ENCODE results near the gene NCAPD2. TPM values are rescaled to one million over a fixed set of nuclear protein-coding genes. Genes with fewer than 3 reads are reported as not detected.

The NCAPD2 gene
- polyA plus RNA-seq (2013, experiment 1 of 2), result 66.6 TPM
- 80.5 TPM for polyA plus RNA-seq (2013, experiment 2 of 2)

DNA sequence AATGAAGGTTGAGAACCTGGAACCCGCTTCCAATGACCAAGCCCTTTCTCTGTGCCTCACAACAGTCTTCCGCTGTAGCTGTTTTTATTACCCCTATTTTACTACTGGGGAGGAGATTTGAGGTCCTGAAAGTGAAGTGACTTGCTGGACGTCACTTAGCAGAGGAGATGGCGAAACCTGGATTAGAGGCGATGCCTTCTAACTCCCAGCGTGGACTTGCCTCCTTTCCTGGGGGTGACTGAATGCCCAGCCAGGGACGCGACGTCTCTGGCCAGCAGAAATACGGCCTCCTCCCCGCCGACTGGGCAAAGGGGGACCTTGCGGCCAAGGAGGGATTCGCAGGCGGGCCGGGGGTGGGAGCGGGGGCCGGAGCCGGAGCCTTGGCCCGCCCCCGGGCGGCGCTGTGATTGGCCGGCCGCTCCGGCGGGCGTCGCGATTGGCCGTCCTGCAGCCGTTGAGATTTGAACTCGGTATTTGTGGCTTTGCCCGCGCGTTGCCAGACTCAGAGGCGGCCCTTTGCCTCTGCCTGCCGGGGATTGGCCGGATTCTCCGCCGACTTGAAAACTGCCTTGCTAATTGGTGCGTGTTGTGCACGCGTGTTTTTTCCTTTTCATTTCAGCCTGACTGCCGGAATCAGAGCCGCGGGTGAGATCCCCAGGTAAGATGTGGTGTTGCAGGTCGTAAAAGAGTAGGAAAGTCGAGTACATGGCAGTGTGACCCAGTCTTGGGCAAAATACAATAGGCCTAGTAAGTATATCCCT, at the start of gene NCAPD2:
NCAPD2 (plus strand) TSS at position 606 of the 761 bp plus-strand sequence. CDS start 997 bp downstream, outside the sequence.
- Histone ChIP-seq H3K9me3 (ENCODE audit: insufficient read depth, low read depth, low read length) (no peaks in the 10 kb centered on the region), H3K27ac (ENCODE audit: low read depth, low read length) (peak within 1 kb of the TSS; percentile 98), H3K4me1 (ENCODE audit: insufficient read depth, low read length) (peaks cover 7% of the 10 kb centered on the region), H3K36me3 (ENCODE audit: insufficient read depth, low read length) (peaks cover 45% of the 10 kb centered on the region), H3K27me3 (ENCODE audit: insufficient read depth, low read length) (no peaks in the 10 kb centered on the region), H3K9ac (ENCODE audit: low read depth, low read length) (peak within 1 kb of the TSS; percentile 96), H3K4me3 (ENCODE audit: low read length) (peak within 1 kb of the TSS; percentile 97)
- WGBS, result under 1% methylated on average over 48 of the region's 49 CpGs

GRCh38 chr12:6444704-6445688, 48.9 kb upstream of the NCAPD2 start, which contains the start of gene CD27:
CD27 (plus strand) TSS chr12:6444955; CDS start chr12:6445096, 141 bp downstream.
- WGBS, result 93% methylated on average over 15 of the region's 16 CpGs
- Histone ChIP-seq H3K27ac (ENCODE audit: low read depth, low read length) (no peak within 1 kb of the TSS), H3K4me3 (ENCODE audit: low read length) (no peak within 1 kb of the TSS), H3K36me3 (ENCODE audit: insufficient read depth, low read length) (no peaks in the 10 kb centered on the region), H3K27me3 (ENCODE audit: insufficient read depth, low read length) (no peaks in the 10 kb centered on the region), H3K9me3 (ENCODE audit: insufficient read depth, low read depth, low read length) (no peaks in the 10 kb centered on the region), H3K9ac (ENCODE audit: low read depth, low read length) (no peak within 1 kb of the TSS), H3K4me1 (ENCODE audit: insufficient read depth, low read length) (peaks cover 2% of the 10 kb centered on the region)

DNA sequence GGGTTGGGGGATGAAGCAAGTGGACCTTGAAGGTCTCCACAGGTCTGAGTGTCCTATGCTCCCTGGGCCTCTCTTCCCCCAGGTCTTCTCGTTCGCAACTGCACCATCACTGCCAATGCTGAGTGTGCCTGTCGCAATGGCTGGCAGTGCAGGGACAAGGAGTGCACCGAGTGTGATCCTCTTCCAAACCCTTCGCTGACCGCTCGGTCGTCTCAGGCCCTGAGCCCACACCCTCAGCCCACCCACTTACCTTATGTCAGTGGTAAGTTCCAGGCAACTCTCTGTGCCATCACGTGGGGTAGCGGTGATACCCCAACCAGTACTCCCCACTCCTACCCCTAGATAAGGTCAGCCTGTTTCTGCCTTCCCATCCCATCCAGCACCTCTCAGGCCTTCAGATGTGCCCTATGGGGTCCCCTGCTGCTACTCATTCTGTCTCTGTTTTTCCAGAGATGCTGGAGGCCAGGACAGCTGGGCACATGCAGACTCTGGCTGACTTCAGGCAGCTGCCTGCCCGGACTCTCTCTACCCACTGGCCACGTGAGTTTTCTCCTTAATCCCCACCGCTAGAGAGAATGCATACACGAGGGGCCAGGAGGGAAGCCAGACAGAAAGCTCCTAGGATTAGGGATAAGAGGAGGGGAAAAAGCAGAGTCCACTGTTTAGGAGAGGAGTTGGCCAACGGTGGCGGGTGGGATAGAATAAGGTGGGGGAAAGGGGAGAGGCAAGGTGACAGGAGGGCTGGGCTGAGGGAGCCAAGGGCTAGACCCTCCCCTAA, 43.6 kb upstream of the NCAPD2 start:
- Histone ChIP-seq H3K27me3 (ENCODE audit: insufficient read depth, low read length) (no peaks in the 10 kb centered on the region), H3K27ac (ENCODE audit: low read depth, low read length) (peak overlapping the region; percentile 90), H3K4me3 (ENCODE audit: low read length) (peak overlapping the region; percentile 40; the same call in 1 of the 2 replicates), H3K36me3 (ENCODE audit: insufficient read depth, low read length) (no peaks in the 10 kb centered on the region), H3K9me3 (ENCODE audit: insufficient read depth, low read depth, low read length) (no peaks in the 10 kb centered on the region), H3K9ac (ENCODE audit: low read depth, low read length) (peak overlapping the region; percentile 65), H3K4me1 (ENCODE audit: insufficient read depth, low read length) (peaks cover 38% of the 10 kb centered on the region)
- WGBS, result 79% methylated on average over 16 of the region's 16 CpGs

DNA sequence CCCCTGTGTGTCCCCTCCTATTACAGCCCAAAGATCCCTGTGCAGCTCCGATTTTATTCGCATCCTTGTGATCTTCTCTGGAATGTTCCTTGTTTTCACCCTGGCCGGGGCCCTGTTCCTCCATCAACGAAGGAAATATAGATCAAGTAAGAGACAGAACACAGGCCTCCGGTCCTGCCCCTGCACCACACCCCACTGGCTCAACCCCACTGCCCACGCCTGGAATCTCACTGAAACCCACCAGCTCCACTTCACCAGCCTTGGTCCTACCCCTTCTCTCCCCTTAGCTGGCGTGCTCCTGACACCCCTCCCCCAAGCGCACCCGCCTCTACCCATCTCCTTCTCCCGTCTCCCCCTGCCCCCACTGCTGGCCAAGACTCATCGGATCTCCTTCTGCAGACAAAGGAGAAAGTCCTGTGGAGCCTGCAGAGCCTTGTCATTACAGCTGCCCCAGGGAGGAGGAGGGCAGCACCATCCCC, 43.0 kb upstream of the NCAPD2 start:
- 26% methylated on average over 11 of the region's 11 CpGs for WGBS
- Histone ChIP-seq H3K9ac (ENCODE audit: low read depth, low read length) (peak overlapping the region; percentile 65), H3K27ac (ENCODE audit: low read depth, low read length) (peak overlapping the region; percentile 90), H3K27me3 (ENCODE audit: insufficient read depth, low read length) (no peaks in the 10 kb centered on the region), H3K4me3 (ENCODE audit: low read length) (peak overlapping the region; percentile 40), H3K4me1 (ENCODE audit: insufficient read depth, low read length) (peaks cover 38% of the 10 kb centered on the region), H3K36me3 (ENCODE audit: insufficient read depth, low read length) (no peaks in the 10 kb centered on the region), H3K9me3 (ENCODE audit: insufficient read depth, low read depth, low read length) (no peaks in the 10 kb centered on the region)

- H3K27me3 ChIP-seq (ENCODE audit: insufficient read depth, low read length), result no peaks in the 10 kb centered on the region
- H3K9ac ChIP-seq (ENCODE audit: low read depth, low read length), result peak within 1 kb of the TSS; percentile 65
- H3K4me3 ChIP-seq (ENCODE audit: low read length), result peak within 1 kb of the TSS; percentile 40
- peak within 1 kb of the TSS; percentile 90 for H3K27ac ChIP-seq (ENCODE audit: low read depth, low read length)
- WGBS, result 25% methylated on average over 27 of the region's 27 CpGs
- H3K4me1 ChIP-seq (ENCODE audit: insufficient read depth, low read length), result peaks cover 38% of the 10 kb centered on the region
- no peaks in the 10 kb centered on the region for H3K36me3 ChIP-seq (ENCODE audit: insufficient read depth, low read length)
- H3K9me3 ChIP-seq (ENCODE audit: insufficient read depth, low read depth, low read length), result no peaks in the 10 kb centered on the region
These were observed 42.3 kb upstream of the NCAPD2 start, which contains the start of gene TAPBPL for GRCh38 chr12:6451348-6452244. TAPBPL (plus strand) TSS chr12:6452042; CDS start chr12:6452249, 207 bp downstream.

DNA sequence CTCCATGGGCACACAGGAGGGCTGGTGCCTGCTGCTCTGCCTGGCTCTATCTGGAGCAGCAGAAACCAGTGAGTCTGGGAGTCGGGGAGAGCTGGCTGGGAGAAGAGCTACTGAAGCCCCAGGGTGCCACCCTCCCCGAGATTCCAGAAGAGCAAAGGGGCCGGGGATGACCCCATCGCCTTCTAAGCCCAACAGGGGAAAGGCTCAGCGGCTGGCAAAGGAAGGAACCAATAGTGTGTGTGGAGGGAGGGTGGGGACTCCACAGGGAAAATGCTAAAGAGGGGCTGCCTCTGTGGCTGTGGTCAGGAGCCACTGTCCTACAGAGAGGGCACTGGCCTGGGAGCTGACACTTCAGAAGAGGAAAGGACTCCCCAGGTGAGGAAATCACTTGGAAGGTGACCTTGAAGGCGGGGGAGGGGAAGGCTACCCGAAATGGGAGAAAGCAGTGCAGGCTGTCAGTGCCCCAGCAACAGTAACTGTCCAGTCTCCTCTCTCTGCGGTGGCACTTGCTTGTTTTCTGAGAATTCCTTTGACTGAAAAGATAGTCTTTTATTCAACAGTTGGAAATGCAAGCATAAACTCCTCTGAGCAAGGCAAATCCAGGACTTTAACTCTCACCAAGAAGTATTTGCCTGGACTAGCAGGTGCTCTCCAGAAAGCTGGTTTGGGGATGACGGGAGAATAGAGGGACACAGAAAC, 41.5 kb upstream of the NCAPD2 start:
- Histone ChIP-seq H3K27ac (ENCODE audit: low read depth, low read length) (peak overlapping the region; percentile 90), H3K4me3 (ENCODE audit: low read length) (0 out of 2 replicates have a peak overlapping the region, but pooled peaks have one; percentile 40), H3K9me3 (ENCODE audit: insufficient read depth, low read depth, low read length) (no peaks in the 10 kb centered on the region), H3K36me3 (ENCODE audit: insufficient read depth, low read length) (no peaks in the 10 kb centered on the region), H3K27me3 (ENCODE audit: insufficient read depth, low read length) (no peaks in the 10 kb centered on the region), H3K4me1 (ENCODE audit: insufficient read depth, low read length) (peaks cover 38% of the 10 kb centered on the region), H3K9ac (ENCODE audit: low read depth, low read length) (peak overlapping the region; percentile 65)
- 60% methylated on average over 9 of the region's 9 CpGs for WGBS

DNA sequence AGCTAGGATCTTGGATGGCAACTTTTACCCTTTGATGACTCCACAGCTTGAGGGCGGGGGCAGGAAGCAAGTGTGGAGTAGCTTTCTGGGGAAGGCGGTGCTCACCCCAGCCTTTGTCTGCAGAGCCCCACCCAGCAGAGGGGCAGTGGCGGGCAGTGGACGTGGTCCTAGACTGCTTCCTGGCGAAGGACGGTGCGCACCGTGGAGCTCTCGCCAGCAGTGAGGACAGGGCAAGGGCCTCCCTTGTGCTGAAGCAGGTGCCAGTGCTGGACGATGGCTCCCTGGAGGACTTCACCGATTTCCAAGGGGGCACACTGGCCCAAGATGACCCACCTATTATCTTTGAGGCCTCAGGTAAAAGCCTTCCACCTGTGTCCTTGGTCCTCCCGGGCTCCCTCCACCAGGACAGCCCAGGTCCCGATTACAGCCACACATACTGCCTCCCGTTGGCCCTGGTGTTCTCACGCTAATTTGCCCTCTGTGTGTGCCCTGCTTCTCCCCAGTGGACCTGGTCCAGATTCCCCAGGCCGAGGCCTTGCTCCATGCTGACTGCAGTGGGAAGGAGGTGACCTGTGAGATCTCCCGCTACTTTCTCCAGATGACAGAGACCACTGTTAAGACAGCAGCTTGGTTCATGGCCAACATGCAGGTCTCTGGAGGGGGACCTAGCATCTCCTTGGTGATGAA, 40.8 kb upstream of the NCAPD2 start:
- Histone ChIP-seq H3K4me1 (ENCODE audit: insufficient read depth, low read length) (peaks cover 38% of the 10 kb centered on the region), H3K27ac (ENCODE audit: low read depth, low read length) (no peak overlapping the region), H3K4me3 (ENCODE audit: low read length) (no peak overlapping the region), H3K27me3 (ENCODE audit: insufficient read depth, low read length) (no peaks in the 10 kb centered on the region), H3K36me3 (ENCODE audit: insufficient read depth, low read length) (no peaks in the 10 kb centered on the region), H3K9ac (ENCODE audit: low read depth, low read length) (0 out of 2 replicates have a peak overlapping the region, but pooled peaks have one; percentile 65), H3K9me3 (ENCODE audit: insufficient read depth, low read depth, low read length) (no peaks in the 10 kb centered on the region)
- WGBS, result 92% methylated on average over 17 of the region's 17 CpGs

DNA sequence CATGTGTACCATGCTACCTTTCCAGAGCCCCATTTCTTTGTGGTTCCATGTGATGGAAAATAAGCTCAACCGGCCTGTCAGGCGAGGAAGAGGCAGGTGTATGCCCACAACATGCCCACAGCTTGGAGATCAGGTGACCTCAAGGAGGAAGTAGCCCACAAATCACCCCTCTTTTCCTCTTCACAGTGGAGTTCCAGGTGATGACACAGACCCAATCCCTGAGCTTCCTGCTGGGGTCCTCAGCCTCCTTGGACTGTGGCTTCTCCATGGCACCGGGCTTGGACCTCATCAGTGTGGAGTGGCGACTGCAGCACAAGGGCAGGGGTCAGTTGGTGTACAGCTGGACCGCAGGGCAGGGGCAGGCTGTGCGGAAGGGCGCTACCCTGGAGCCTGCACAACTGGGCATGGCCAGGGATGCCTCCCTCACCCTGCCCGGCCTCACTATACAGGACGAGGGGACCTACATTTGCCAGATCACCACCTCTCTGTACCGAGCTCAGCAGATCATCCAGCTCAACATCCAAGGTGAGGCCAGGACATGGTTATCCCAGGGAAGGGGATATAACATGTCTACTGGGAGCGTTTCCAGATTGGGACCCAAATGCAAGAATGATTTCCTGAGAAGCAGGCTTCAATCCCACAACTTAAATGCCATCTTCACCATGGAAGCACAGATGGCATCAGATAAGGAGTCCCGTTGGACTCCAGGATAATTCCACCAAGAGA, 36.5 kb upstream of the NCAPD2 start:
- Histone ChIP-seq H3K4me3 (ENCODE audit: low read length) (no peak overlapping the region), H3K27ac (ENCODE audit: low read depth, low read length) (no peak overlapping the region), H3K9ac (ENCODE audit: low read depth, low read length) (no peak overlapping the region), H3K27me3 (ENCODE audit: insufficient read depth, low read length) (no peaks in the 10 kb centered on the region), H3K4me1 (ENCODE audit: insufficient read depth, low read length) (peaks cover 11% of the 10 kb centered on the region), H3K9me3 (ENCODE audit: insufficient read depth, low read depth, low read length) (no peaks in the 10 kb centered on the region), H3K36me3 (ENCODE audit: insufficient read depth, low read length) (peaks cover 21% of the 10 kb centered on the region)
- 95% methylated on average over 12 of the region's 12 CpGs for WGBS

Measured in HUES64 (cell line).